ENCODE results near the gene RBBP8NL.

The RBBP8NL gene

GRCh38 chr20:62363920-62364851 is 63.2 kb downstream of the RBBP8NL start:
- DNase-seq (ENCODE audit: low read depth in 1 of 2, low spot score in 1 of 2) = no peak

- DNase-seq (ENCODE audit: low read depth in 1 of 2, low spot score in 1 of 2) = no peak
Observed at GRCh38 chr20:62362991-62363919, 64.1 kb downstream of the RBBP8NL start.

- DNase-seq (ENCODE audit: low read depth in 1 of 2, low spot score in 1 of 2) = no peak
Observed at GRCh38 chr20:62362590-62362940, 64.8 kb downstream of the RBBP8NL start.

- no peak for DNase-seq (ENCODE audit: low read depth in 1 of 2, low spot score in 1 of 2)
Observed at GRCh38 chr20:62361799-62362589, 65.3 kb downstream of the RBBP8NL start.

GRCh38 chr20:62360854-62361798 is 66.2 kb downstream of the RBBP8NL start:
- no peak for DNase-seq (ENCODE audit: low read depth in 1 of 2, low spot score in 1 of 2)

Measured in activated T-helper 1 cell treated with anti-CD3 and anti-CD28 coated beads, Interleukin-2, amount 50 U/mL, for 16 hours (primary cell).